ENCODE data around the gene INHBE.
"Not testable (repeated sequence)": the region's sequence is repeated elsewhere in the genome, so short reads cannot be mapped to it uniquely, and the experiment has no call there.

INHBE gene

DNA sequence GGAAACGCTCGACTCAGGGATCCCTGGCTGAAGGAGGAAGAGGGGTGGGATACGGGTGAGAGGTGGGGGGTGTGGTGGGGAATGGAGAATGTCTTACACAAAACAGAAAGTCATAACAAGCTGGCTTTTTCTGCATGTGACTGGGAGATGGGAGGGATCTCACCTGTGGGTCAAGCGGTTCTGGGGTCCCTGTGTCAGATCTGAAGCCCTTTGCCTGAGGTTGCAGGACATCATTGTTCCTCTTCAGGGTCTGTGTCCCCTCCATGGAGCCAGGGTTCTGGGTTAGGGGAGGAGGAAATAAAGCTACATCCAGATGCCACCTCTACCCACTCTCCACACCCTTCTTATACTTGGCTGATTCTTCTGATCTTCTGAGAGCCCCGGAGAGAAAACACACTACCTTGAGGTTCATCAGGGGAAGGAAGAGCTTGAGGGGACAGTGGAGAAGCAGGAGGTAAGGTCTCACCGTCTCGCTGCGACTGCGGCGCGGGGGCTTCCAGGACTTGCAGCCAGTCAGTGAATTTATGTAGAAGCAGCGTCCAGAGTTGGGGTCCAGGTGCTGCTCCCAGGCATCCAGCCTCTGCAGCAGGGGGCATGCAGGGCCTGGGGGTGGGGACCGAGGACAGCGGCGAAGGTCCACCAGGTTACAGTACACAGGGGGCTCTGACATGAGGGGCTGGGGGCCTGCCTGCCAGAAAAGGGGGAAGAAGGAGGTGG is 22.0 kb downstream of the INHBE start:
- no peak for DNase-seq

GRCh38 chr12:57477710-57478681 is 22.9 kb downstream of the INHBE start:
- DNase-seq, result no peak

DNA sequence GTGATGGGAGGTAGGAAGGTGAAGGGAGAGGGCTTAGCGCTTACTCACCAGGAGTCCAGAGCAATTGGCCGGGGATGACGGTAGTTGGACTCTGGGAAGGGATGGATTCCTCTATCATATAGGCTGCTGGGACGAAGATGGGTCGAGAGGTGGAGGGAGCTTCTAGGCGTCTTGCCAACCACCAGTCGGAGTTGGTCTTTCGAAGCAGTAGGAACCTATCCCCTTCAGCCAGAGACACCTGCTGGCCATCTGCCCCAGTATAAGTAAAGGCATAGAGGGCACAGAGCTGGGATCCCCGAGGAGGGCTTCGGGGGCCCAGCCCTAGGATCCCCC is 23.9 kb downstream of the INHBE start:
- no peak for DNase-seq

GRCh38 chr12:57479376-57480115 is 24.4 kb downstream of the INHBE start, which contains the start of gene ARHGAP9:
TSS of gene ARHGAP9 (minus strand) at chr12:57479866. CDS start at chr12:57479406, 460 bp downstream.
- DNase-seq, result no peak

DNA sequence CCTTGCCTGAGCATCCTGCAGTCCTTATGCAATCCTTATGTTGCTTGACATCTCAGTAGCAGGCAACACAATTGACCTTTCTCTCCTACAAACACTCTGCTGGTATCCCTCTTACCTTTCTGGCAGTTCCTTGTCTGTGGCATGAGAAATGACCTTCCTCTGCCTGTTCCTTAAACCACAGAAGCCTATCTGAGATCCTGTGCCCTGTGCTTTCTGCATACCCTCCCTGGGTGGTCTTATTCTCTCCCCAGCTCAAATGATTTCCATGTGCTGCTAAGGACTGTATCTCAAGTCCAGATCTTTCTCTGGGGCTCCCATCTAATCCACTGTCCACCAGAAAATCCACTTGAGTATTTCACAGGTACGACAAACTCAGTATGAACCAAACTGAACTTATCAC is 26.6 kb downstream of the INHBE start:
- no peak for DNase-seq

GRCh38 chr12:57483466-57483865 is 28.4 kb downstream of the INHBE start:
- no peak for DNase-seq

GRCh38 chr12:57485695-57486094 is 30.6 kb downstream of the INHBE start:
- DNase-seq, result no peak

DNA sequence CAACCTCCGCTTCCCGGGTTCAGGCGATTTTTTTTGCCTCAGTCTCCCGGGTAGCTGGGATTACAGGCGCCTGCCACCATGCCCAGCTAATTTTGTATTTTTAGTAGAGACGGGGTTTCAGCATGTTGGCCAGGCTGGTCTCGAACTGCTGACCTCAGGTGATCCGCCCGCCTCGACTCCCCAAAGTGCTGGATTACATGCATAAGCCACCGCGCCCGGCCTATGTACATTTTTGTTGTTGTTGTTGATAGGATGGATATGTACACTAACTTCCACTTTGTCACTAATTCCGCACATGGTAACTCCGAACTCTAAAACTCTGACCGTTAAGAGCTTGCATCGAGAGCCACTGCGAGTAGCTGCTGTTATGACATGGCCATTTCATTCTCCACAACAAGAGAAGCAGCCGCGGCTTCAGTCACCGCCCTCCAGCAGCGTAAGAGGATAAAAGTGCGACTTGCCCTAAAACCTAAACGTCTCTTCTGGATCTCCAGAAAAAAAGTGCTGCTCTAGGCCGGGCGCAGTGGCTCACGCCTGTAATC is 32.0 kb downstream of the INHBE start:
- no peak for DNase-seq

- peak; percentile 97 for DNase-seq
These were observed 32.7 kb downstream of the INHBE start, which contains the start of gene MARS1 for GRCh38 chr12:57487597-57488401. TSS of gene MARS1 (plus strand) at chr12:57488068. CDS start at chr12:57488091, 23 bp downstream.

GRCh38 chr12:57488402-57489156 is 33.5 kb downstream of the INHBE start:
- DNase-seq, result peak; percentile 24

- DNase-seq, result no peak
These were observed 34.1 kb downstream of the INHBE start for GRCh38 chr12:57489157-57489641.

- DNase-seq, result no peak
These were observed 35.0 kb downstream of the INHBE start for GRCh38 chr12:57490126-57490525.

GRCh38 chr12:57491393-57492280 is 36.5 kb downstream of the INHBE start:
- peak; percentile 18 for DNase-seq

- DNase-seq, result not testable (repeated sequence)
These were observed 40.1 kb downstream of the INHBE start for GRCh38 chr12:57495051-57495701.

DNA sequence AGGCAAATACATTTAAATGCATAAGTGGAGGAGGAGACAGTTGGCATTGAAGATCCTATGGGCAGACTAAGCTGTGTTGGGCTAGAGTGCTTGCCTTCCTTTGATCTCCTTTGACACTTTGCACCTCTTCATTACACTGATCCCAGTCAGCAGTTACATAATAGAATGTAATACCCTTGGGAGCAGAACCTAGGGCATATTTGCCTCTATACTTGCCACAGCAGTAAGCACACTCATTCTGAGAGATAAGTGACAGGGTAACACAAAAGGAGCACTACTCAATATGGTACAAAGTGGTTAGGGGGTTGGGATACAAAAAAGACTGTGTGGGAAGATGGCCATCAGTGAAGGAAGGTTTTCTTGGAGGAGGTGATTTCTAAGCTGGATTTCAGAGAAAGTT is 41.7 kb downstream of the INHBE start:
- no peak for DNase-seq

DNA sequence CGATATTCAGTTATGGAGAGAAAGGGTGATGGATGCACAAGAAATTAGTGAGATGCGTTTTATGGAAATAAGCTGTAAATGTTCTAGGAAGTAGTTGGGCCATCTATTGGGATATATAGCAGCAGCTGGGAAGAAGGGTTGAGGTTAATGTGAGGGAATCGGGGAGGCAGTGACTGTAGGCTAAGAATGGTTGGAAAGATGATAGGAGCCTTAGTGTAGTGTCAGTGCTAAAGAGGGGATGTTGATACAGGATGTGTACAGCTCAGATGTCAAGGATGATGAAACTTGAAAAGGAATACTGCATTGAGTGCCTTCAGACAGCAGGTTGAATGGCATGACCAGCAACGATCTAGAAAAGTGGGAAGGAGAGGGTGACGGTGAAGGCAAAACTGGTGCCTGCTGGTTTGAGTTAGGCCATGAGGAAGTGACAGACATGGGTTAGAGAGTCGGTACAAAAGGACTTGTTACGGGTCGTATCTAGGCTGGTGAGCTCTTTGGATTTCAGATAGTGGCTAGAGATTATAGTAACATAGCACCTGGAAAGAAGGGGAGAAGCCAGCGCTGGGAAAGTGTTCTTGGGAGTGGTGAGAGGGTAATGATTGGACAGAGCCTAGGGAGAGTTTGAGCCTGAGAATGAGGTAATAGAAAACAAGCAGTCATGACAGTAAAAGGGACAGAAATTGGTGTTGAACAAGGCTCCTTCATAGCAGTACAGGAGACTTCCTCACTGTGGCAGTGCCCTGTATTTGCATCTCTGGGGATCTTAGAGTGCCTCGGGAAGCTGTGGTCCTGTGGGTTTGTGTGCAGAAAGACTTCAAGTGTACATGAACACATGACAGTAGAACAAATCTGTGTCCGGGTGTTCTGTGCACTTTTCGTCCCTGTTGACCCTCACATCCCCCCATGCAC is 42.4 kb downstream of the INHBE start:
- DNase-seq, result no peak

DNA sequence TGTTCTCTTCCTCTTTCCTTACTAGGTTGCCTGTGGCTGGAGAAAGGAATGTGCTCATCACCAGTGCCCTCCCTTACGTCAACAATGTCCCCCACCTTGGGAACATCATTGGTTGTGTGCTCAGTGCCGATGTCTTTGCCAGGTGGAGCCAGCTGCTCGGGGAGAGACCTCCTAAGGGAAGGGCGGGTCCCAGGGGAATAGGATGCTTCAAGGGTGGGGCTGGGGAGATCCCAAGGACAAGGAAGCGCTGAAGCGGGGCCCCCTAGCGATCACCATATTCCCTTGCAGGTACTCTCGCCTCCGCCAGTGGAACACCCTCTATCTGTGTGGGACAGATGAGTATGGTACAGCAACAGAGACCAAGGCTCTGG is 43.0 kb downstream of the INHBE start:
- no peak for DNase-seq

GRCh38 chr12:57498571-57498970 is 43.5 kb downstream of the INHBE start:
- no peak for DNase-seq

Measured in NCI-H1694 (cell line).